ENCODE data around the gene PTPRN2.

PTPRN2 gene

DNA sequence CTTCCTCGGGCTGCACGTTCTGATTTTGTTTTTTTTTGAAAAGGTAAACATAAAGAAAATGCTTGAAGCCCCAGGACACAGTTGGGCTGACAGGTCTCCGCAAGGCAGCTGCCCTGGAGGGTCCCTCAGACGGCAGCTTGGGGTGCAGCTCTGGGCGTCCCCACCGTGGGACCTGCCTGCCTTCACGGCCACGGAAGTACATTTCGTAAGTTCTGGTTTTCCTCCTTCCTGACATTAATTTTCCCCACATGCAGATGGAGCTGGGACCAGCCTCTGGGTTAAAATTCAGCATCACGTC is 759.8 kb downstream of the PTPRN2 start:
- TF ChIP-seq, protein P1, sequence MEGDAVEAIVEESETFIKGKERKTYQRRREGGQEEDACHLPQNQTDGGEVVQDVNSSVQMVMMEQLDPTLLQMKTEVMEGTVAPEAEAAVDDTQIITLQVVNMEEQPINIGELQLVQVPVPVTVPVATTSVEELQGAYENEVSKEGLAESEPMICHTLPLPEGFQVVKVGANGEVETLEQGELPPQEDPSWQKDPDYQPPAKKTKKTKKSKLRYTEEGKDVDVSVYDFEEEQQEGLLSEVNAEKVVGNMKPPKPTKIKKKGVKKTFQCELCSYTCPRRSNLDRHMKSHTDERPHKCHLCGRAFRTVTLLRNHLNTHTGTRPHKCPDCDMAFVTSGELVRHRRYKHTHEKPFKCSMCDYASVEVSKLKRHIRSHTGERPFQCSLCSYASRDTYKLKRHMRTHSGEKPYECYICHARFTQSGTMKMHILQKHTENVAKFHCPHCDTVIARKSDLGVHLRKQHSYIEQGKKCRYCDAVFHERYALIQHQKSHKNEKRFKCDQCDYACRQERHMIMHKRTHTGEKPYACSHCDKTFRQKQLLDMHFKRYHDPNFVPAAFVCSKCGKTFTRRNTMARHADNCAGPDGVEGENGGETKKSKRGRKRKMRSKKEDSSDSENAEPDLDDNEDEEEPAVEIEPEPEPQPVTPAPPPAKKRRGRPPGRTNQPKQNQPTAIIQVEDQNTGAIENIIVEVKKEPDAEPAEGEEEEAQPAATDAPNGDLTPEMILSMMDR (IDR thresholded peaks at IDR 0.05; ENCODE audit: low read depth, low read length, missing control alignments) = no peak
- DNase-seq (ENCODE audit: low read depth) = no peak
- in situ Hi-C loops (cut with HindIII; ENCODE audit: low sequenced_read_pairs) = no loop called here
- H3K4me3 ChIP-seq (ENCODE audit: low read depth, low read length) = no peak overlapping the region

DNA sequence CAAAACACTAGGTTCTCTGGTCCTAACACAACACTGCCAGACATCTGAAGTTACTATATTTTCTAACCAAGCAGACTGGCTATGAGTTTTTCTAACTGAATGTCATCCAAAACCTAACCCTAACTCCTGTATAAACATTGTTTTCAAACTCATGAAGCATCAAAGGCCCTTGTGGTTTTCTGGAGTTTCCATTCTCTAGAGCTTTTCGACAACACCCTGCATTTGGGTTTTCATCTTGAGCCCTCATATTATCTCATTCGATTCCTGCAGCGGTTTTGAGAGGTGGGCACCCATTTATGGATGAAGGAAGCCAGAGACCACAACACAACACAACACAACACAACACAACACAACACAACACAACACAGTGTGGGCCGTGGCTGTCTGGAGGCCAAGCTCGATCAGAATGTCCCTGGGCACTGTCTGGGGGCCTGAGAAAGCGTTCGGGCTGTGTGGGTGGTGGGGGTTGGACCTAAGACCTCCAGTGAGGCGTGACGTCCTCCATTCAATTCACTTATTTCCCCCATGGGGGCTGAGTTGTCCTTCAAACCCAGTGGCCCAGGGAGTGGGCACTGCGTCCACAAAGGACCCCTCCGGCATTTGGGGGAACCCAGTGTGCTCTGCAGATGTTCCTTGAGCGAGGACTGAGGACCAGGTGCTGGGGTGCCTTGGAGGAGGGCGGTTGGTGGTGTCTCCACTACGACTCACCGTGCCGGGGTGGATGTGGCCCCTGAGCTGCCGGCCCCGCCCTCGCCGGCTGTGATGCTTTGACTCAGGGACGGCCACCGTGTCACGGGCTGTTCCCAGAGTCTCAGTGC is 760.4 kb downstream of the PTPRN2 start:
- no peak for DNase-seq (ENCODE audit: low read depth)
- TF ChIP-seq, protein P1 (IDR thresholded peaks at IDR 0.05; ENCODE audit: low read depth, low read length, missing control alignments) = no peak
- in situ Hi-C loops (cut with HindIII; ENCODE audit: low sequenced_read_pairs) = no loop called here
- H3K4me3 ChIP-seq (ENCODE audit: low read depth, low read length) = no peak overlapping the region

DNA sequence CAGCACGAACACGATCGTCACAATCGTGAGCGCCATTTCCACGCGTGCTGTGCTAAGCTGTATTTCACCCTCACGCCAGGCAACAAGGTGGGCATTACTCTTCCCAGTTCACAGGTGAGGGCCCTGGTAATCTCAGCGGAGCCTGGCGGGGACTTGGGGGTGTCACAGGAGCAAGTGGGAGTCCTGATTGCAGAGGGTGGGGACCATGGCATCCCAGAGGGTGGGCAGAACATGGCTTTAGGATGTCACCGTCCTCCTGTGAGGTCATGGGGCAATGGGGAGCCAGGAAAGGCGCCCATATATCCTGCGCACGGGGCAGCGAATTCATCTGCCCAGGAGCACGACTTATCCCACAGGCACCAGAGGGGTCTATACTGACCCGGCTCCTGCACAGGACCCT is 761.1 kb downstream of the PTPRN2 start:
- in situ Hi-C loops (cut with HindIII; ENCODE audit: low sequenced_read_pairs) = no loop called here
- TF ChIP-seq, protein P1 (IDR thresholded peaks at IDR 0.05; ENCODE audit: low read depth, low read length, missing control alignments) = no peak
- no peak for DNase-seq (ENCODE audit: low read depth)
- no peak overlapping the region for H3K4me3 ChIP-seq (ENCODE audit: low read depth, low read length)

DNA sequence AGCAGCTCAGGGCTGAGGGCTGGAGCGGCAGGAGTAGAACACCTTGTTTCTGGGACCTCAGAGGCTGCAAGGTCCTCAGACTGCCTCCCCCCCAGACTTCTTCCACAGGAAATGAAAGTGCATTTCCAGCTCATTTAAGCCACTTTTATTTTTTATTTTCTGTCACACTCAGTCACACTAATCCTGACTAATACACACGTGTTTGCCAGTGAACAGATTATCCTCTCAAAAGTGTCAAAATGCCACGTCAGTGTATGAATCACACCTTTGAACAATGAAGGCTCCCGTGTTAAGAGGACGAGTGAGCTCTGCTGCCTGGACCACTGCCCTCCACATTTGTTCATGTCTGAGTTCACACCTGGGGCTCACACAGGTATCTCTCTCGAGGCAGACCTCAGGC is 762.3 kb downstream of the PTPRN2 start:
- no peak for DNase-seq (ENCODE audit: low read depth)
- H3K4me3 ChIP-seq (ENCODE audit: low read depth, low read length) = no peak overlapping the region
- in situ Hi-C loops (cut with HindIII; ENCODE audit: low sequenced_read_pairs) = no loop called here
- TF ChIP-seq, protein P1 (IDR thresholded peaks at IDR 0.05; ENCODE audit: low read depth, low read length, missing control alignments) = no peak

DNA sequence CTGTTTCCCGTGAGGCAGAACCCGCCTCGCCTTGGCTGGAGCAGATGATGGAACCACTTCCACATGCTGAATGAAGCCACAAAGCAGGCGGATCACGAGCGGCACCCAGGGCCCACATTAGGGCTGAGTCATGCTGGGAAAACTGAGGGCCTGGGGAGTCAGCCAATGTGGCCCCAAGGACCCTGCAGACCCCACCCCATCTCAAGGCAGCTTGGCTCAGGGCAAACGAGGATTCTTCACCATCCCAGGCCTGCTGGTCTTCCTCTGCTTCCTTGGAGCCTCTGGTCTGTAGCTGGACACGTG is 762.9 kb downstream of the PTPRN2 start:
- in situ Hi-C loops (cut with HindIII; ENCODE audit: low sequenced_read_pairs) = loop anchor here (5.0 kb wide), 1 partner anchor 48 kb away; no protein-coding TSS in a partner anchor
- DNase-seq (ENCODE audit: low read depth) = no peak
- no peak overlapping the region for H3K4me3 ChIP-seq (ENCODE audit: low read depth, low read length)
- TF ChIP-seq, protein P1 (IDR thresholded peaks at IDR 0.05; ENCODE audit: low read depth, low read length, missing control alignments) = no peak

DNA sequence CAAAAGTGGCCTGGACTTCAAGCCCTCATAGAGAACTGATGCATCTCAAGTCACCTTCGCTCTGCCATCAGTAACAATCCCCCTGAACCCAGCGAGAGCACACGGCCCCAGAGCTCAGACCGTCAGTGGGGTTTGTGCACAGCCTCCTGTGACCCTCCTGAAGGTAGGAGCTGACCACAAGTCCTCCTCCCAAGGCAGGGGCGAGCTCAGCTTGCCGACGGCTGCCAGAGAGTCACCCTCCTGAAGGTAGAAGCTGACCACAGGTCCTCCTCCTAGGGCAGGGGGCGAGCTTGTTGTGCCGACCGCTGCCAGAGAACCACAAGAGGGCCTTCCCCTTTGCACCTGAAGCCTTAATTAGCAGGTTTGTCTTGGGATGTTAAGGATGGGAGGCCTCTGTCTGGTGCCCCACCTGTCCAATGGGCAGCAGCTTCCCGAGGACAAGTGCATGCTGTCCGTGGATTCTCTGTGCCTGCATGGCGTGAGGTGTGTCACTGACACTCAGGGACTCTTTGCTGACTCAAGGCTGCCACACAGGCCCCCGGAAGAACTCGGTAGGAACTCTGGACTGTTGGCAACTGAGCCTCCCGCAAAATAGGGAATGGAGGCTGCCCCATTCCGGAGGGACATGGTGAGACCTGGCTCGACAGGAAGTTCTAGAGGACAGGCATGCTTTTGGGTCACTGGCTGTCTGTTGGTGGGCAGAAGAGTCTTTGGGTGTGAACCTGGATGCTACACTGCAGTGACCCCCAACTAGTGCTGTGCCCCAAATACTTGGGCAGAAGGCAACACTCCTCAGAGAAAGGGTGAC is 763.4 kb downstream of the PTPRN2 start:
- in situ Hi-C loops (cut with HindIII; ENCODE audit: low sequenced_read_pairs) = loop anchor here (5.0 kb wide), 1 partner anchor 48 kb away; no protein-coding TSS in a partner anchor
- H3K4me3 ChIP-seq (ENCODE audit: low read depth, low read length) = no peak overlapping the region
- TF ChIP-seq, protein P1 (IDR thresholded peaks at IDR 0.05; ENCODE audit: low read depth, low read length, missing control alignments) = no peak
- DNase-seq (ENCODE audit: low read depth) = no peak

Data from astrocyte of the cerebellum (primary cell).